ENCODE data around the gene TVP23B.
"Not testable (repeated sequence)": the region's sequence is repeated elsewhere in the genome, so short reads cannot be mapped to it uniquely, and the experiment has no call there.

Gene TVP23B

DNA sequence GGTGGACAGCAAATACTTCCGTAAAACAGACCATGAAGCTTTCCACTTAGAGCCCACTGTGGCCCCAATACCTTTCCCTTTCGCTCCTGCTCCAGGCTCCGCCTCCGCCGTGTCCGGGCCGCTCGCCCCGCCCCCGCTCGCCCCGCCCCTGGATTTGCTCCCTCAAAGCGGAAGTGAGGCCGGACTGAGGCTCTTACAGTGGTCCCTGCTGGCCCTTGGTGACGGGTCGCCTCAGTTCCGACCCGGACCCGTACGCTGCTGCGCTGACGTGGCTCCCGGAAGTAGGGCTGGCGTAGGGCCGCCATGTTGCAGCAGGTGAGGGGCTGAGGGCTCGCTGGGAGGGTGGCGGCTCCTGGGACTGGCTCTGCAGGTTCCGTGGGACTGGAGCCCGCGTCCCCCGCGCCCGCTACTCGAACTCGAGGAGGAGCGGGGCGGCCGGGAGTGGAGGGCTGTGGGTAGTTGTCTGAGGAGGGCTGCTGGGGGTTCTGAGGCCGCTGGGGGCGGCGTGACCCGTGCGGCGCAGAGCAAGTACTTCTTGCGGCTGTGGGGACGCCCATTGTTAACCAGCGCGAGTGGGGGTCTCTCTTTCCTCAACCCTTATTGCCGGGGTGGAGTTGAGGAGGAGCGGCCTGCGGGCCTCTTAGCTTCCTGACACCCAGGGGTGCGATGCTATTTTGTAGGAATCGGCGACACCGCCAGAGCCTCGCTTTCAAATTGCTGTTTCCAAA lies at the start of gene TVP23B:
TSS of gene TVP23B (plus strand) at position 193 of the 728 bp plus-strand sequence. CDS start at position 304, 111 bp downstream.
- DNase-seq = peak; percentile 97

DNA sequence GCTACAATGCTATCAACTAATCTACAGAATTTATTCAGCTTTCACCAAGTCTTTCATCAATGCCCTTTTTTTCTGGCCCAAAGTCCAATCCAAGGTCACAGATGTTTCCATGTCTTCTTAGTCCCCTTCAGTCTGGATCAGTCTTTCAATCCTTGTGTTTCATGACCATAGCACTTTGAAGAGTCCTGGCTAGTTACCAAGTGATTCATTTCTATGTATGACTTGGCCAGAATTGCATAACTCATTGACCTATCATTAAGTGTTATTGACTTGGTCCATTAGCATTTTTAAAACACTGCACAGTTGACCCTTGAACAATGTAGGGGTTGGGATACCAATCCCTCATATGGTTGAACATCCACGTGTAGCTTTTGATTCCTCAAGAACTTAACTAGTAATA lies 48.5 kb upstream of the TVP23B start:
- DNase-seq = not testable (repeated sequence)

- DNase-seq = not testable (repeated sequence)
Observed at GRCh38 chr17:18733350-18733749, 47.6 kb upstream of the TVP23B start.

- not testable (repeated sequence) for DNase-seq
Observed at GRCh38 chr17:18739616-18740391, 41.2 kb upstream of the TVP23B start.

DNA sequence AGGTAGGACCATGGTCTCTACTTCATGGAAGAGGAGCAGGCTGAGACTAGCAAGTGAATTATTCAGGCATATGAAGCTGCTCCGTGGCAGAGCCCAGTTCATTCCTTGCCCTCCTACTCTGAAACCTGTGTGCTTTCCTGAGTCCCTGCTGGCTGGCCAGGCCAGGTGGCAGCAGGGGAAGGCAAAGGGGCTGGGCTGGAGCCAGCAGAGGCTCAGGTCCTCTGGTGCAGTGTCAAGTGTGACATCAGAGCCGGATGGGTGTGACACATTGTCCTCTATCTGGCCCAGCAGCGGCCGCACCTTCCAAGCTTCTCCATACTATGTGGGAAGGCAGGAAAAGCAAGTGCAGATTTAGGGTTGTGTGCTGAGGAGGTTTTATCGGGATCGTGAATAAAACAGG lies 39.8 kb upstream of the TVP23B start:
- DNase-seq = not testable (repeated sequence)

GRCh38 chr17:18743699-18744421 lies 37.1 kb upstream of the TVP23B start, which contains the start of gene FBXW10:
TSS of gene FBXW10 (plus strand) at chr17:18744054. CDS start at chr17:18744245, 191 bp downstream.
- DNase-seq = not testable (repeated sequence)

DNA sequence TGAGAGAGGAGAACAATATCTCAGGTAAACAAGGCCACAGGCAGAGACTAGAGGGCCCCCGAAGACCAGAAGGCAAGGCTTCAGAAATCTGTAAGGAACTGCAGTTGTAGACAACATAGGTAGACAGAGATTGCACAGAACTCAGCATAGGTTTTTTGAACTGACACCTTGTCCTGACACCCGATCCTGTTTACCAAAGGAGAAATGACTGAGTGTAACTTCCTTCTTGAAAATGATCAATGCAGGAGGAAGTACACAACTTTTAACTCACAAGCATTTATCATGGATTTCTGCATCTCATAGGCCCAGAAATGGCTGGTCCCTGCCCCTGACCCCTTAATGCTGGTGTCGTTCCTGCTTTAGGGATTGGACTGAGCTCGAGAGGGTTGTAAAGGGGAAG lies 36.3 kb upstream of the TVP23B start:
- not testable (repeated sequence) for DNase-seq

DNA sequence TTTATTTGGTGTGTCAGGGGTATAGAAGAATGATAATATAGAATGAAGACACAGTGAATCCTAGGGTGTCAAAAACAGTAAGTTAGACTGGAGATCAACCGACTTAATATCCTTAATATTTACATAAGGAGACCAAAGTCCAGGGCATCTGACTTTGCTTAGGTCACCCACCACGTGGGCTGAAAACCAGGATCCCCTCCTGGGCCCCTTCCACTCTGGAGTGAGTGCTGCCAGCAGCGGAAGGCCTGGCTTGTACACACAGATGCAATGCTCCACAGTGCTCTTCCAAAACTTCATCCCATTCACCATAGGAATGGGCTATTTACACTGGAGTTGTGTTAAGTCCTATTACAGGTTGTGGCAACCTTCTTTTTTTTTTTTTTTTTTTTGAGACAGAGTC lies 34.4 kb upstream of the TVP23B start:
- not testable (repeated sequence) for DNase-seq

DNA sequence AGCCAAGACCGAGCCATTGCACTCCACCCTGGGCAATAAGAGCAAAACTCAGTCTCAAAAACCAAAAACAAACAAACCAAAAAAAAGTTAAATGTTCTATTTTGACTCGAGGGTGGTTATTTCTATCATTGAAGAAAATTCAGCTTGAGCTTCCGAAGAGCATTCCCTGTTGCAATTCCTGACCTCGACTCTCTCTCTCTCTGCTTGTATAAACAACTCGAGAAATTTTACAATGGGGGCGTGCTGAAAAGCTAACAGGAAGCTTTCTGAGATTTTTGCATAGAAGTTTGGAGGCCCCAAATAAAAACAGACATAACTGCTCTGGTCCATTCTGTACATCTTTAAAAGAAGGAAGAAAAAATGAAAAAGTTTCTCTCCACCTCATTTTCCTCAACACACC lies 33.5 kb upstream of the TVP23B start:
- DNase-seq = not testable (repeated sequence)

DNA sequence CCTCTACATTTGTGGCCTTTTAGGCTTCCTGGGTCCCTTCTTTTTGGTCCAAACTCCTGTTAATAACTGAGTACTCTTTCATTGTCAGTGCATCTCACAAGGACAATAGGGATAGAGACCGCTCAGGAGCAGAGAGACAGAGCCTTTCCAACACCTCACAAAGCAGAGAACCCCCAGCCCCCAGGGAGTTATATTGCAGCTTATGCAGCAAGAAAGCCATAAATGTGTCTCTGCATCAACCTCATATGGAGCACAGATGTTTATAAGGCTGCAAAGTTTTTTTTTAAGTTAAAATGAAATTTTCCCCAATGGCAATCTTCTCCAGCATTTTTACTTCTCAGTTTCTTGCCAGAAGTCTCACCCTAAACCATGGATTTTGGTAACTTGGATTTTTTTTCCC lies 30.7 kb upstream of the TVP23B start:
- not testable (repeated sequence) for DNase-seq

GRCh38 chr17:18753829-18754409 lies 27.1 kb upstream of the TVP23B start:
- not testable (repeated sequence) for DNase-seq

DNA sequence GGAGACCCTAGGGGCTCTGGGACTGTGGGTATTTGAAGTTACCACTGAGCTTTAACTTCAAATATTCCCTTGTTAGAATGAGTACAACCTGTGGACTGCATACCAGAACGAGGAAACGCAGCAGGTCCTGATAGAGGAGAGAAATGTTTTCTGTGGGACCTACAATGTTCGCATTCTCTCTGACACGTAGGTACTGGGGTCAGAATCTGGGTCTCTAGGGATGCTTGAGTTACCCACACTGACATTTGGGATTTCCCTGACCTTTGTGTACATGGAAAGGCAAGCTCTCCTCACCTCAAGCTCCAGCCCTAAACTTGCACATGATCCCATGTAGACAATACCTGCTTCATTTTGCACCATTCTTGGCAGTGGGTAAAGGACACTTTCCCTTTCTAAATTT lies 25.0 kb upstream of the TVP23B start:
- DNase-seq = not testable (repeated sequence)

- DNase-seq = not testable (repeated sequence)
Observed at GRCh38 chr17:18757368-18758044, 23.5 kb upstream of the TVP23B start.

GRCh38 chr17:18758344-18758743 lies 22.6 kb upstream of the TVP23B start:
- not testable (repeated sequence) for DNase-seq

- DNase-seq = not testable (repeated sequence)
Observed at GRCh38 chr17:18760221-18760620, 20.8 kb upstream of the TVP23B start.

GRCh38 chr17:18770572-18770971 lies 10.4 kb upstream of the TVP23B start:
- not testable (repeated sequence) for DNase-seq

GRCh38 chr17:18771066-18771465 lies 9.9 kb upstream of the TVP23B start:
- not testable (repeated sequence) for DNase-seq

GRCh38 chr17:18772471-18772870 lies 8.5 kb upstream of the TVP23B start:
- DNase-seq = no peak

- DNase-seq = not testable (repeated sequence)
Observed at GRCh38 chr17:18781805-18782204, 822 bp downstream of the TVP23B start.

GRCh38 chr17:18785933-18786332 lies 5.0 kb downstream of the TVP23B start:
- not testable (repeated sequence) for DNase-seq

GRCh38 chr17:18786890-18787289 lies 5.9 kb downstream of the TVP23B start:
- DNase-seq = not testable (repeated sequence)

GRCh38 chr17:18791402-18791801 lies 10.4 kb downstream of the TVP23B start:
- DNase-seq = not testable (repeated sequence)
